22Rv1 (cell line): ENCODE measurements around the gene DPF3.

ENCODE experiments used
- CTCF ChIP-seq: fragments of 450-650 bp; IDR thresholded peaks from 2 replicates; pipeline ENCODE4 v1.5.1; 2017; ENCODE audit warnings: mild to moderate bottlenecking
- ZFX ChIP-seq: fragments of 450-650 bp; IDR thresholded peaks from 2 replicates; pipeline ENCODE4 v1.6.1; 2017; ENCODE audit warnings: antibody characterized with exemption, borderline replicate concordance

DNA sequence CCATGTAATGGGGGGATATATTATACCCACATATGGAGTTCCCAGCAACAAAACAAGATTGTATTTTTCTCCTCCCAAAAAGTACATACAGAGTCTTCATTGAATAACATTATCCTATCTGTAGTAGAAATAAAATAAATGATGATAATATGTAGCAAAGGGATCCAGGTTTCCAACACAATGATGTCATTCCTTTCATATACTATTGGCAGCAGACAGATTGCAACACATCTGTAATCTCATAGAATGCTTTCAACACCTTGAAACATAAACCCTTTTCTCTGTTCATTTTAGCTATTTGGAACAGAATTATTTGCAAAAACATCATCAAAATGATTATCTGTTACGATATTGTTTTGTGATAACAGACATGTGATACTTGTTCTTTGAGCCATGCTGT is 317.6 kb downstream of the DPF3 start:
- no peak for TF ChIP-seq CTCF
- no peak for TF ChIP-seq ZFX
